ENCODE data around the gene HDGFL2. TPM values are rescaled to one million over a fixed set of nuclear protein-coding genes. Genes with fewer than 3 reads are reported as not detected.

The HDGFL2 gene
- polyA plus RNA-seq, 3 donors, result 7.0 to 13.2 (median 10.5) TPM

DNA sequence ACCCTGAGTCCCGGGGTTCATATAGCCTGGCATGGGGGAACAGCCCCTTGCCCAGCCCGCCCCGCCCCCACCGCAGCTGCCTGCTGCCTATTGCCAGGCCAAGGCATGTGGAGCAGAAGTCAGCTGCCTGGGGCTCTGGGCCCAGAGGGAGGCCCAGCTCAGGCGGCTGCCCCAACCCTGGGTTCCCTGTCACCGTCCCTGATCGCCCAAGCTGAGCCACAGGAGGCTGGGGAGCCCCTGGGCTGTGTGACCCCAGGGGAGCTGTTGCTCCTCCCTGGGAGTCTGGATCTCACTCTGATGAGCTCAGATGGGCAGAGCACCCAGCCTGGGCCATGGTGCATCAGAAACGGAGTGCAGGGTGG is 44.8 kb downstream of the HDGFL2 start:
- no peak overlapping the region for H3K9ac ChIP-seq (ENCODE audit: insufficient read depth, low read length, poor library complexity, severe bottlenecking)
- H3K4me3 Mint-ChIP-seq, result no peak overlapping the region
- H3K4me3 ChIP-seq (replicated peaks in 1 of 3; ENCODE audit: low read depth in 2 of 3, low read length in 3 of 3), result no peak overlapping the region
- peaks cover 0 to 2% (median 0%) of the 10 kb centered on the region in 7 donors for H3K9me3 Mint-ChIP-seq
- no peaks in the 10 kb centered on the region for H3K79me2 ChIP-seq (ENCODE audit: insufficient read depth, low read length)
- no peaks in the 10 kb centered on the region for H3K4me1 Mint-ChIP-seq
- H3K36me3 Mint-ChIP-seq, result no peaks in the 10 kb centered on the region
- 51% methylated on average over 8 of the region's 8 CpGs for WGBS (ENCODE audit: insufficient coverage)
- no peaks in the 10 kb centered on the region for H3K36me3 ChIP-seq (replicated peaks in 1 of 2; ENCODE audit: control insufficient read depth in 1 of 2, insufficient read depth in 2 of 2, low read length in 2 of 2)
- H3K27ac Mint-ChIP-seq, result no peak overlapping the region
- H2AFZ ChIP-seq (ENCODE audit: insufficient read depth, low read depth, low read length, poor library complexity, severe bottlenecking), result no peak overlapping the region
- H3K4me2 ChIP-seq (replicated peaks; ENCODE audit: extremely low read depth, low read length, poor library complexity, severe bottlenecking), result no peak overlapping the region
- H3K27me3 Mint-ChIP-seq (ENCODE audit: low read depth in 3 of 3), result peaks cover 0 to 13% (median 8%) of the 10 kb centered on the region in 3 donors
- TF ChIP-seq, protein P1, sequence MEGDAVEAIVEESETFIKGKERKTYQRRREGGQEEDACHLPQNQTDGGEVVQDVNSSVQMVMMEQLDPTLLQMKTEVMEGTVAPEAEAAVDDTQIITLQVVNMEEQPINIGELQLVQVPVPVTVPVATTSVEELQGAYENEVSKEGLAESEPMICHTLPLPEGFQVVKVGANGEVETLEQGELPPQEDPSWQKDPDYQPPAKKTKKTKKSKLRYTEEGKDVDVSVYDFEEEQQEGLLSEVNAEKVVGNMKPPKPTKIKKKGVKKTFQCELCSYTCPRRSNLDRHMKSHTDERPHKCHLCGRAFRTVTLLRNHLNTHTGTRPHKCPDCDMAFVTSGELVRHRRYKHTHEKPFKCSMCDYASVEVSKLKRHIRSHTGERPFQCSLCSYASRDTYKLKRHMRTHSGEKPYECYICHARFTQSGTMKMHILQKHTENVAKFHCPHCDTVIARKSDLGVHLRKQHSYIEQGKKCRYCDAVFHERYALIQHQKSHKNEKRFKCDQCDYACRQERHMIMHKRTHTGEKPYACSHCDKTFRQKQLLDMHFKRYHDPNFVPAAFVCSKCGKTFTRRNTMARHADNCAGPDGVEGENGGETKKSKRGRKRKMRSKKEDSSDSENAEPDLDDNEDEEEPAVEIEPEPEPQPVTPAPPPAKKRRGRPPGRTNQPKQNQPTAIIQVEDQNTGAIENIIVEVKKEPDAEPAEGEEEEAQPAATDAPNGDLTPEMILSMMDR (IDR thresholded peaks at IDR 0.05), result no peak
- no peaks in the 10 kb centered on the region for H3K9me3 ChIP-seq (replicated peaks in 1 of 2; ENCODE audit: control insufficient read depth in 1 of 2, insufficient read depth in 1 of 2, low read length in 2 of 2)
- intact Hi-C loops (cut with micrococcal nuclease), result no loop called here
- H3K27me3 ChIP-seq (ENCODE audit: control insufficient read depth in 2 of 2, insufficient read depth in 2 of 2, low read length in 2 of 2), result no peaks in the 10 kb centered on the region
- no peak for DNase-seq
- no peaks in the 10 kb centered on the region for H4K20me1 ChIP-seq (ENCODE audit: insufficient read depth, low read length)
- no peak overlapping the region for H3K27ac ChIP-seq (ENCODE audit: low read depth in 1 of 2, low read length in 2 of 2)
- no peaks in the 10 kb centered on the region for H3K4me1 ChIP-seq (ENCODE audit: control insufficient read depth in 1 of 2, insufficient read depth in 2 of 2, low read length in 2 of 2)

DNA sequence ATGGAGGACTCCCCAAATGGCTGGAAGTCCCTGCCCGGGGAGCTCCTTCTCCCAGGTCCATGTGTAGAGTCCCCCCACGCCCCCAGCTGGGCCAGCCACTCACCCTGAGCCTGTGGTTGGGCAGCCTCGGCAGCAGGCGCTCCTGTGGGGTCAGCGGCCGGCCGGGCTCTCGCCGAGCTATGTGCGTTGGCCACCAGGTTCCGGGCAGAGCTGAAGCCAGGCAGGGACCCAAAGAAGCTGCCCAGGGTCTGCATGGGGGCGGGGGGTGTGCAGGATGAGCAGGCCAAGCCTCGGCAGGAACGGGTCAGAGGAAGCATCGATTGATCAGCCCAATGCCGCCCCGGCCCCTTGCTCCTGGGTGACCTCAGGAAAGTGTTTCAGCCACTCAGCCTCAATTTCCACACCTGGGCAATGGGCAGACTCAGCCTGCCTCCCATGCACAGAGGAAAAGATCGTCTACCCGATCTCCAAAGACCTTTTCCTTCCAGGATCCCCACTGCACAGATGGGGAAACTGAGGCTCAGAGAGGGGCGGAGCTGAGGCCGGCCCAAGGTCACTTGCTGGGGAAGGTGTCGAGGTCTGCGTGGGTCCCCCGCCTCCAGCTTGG is 45.5 kb downstream of the HDGFL2 start:
- H3K27me3 ChIP-seq (ENCODE audit: control insufficient read depth in 2 of 2, insufficient read depth in 2 of 2, low read length in 2 of 2), result no peaks in the 10 kb centered on the region
- H3K4me1 ChIP-seq (ENCODE audit: control insufficient read depth in 1 of 2, insufficient read depth in 2 of 2, low read length in 2 of 2), result no peaks in the 10 kb centered on the region
- peaks cover 0 to 13% (median 8%) of the 10 kb centered on the region in 3 donors for H3K27me3 Mint-ChIP-seq (ENCODE audit: low read depth in 3 of 3)
- H3K4me1 Mint-ChIP-seq, result no peaks in the 10 kb centered on the region
- no peak overlapping the region for H3K4me3 Mint-ChIP-seq
- no peak overlapping the region for H3K27ac ChIP-seq (ENCODE audit: low read depth in 1 of 2, low read length in 2 of 2)
- H3K36me3 ChIP-seq (replicated peaks in 1 of 2; ENCODE audit: control insufficient read depth in 1 of 2, insufficient read depth in 2 of 2, low read length in 2 of 2), result no peaks in the 10 kb centered on the region
- no peak overlapping the region for H3K4me2 ChIP-seq (replicated peaks; ENCODE audit: extremely low read depth, low read length, poor library complexity, severe bottlenecking)
- no peak overlapping the region for H3K27ac Mint-ChIP-seq
- no peaks in the 10 kb centered on the region for H4K20me1 ChIP-seq (ENCODE audit: insufficient read depth, low read length)
- DNase-seq, result no peak
- H3K4me3 ChIP-seq (replicated peaks in 1 of 3; ENCODE audit: low read depth in 2 of 3, low read length in 3 of 3), result no peak overlapping the region
- H3K9me3 ChIP-seq (replicated peaks in 1 of 2; ENCODE audit: control insufficient read depth in 1 of 2, insufficient read depth in 1 of 2, low read length in 2 of 2), result no peaks in the 10 kb centered on the region
- H3K36me3 Mint-ChIP-seq, result no peaks in the 10 kb centered on the region
- H2AFZ ChIP-seq (ENCODE audit: insufficient read depth, low read depth, low read length, poor library complexity, severe bottlenecking), result no peak overlapping the region
- no peaks in the 10 kb centered on the region for H3K79me2 ChIP-seq (ENCODE audit: insufficient read depth, low read length)
- WGBS (ENCODE audit: insufficient coverage), result 83% methylated on average over 16 of the region's 24 CpGs
- intact Hi-C loops (cut with micrococcal nuclease), result no loop called here
- TF ChIP-seq, protein P1 (IDR thresholded peaks at IDR 0.05), result no peak
- H3K9me3 Mint-ChIP-seq, result peaks cover 0 to 2% (median 0%) of the 10 kb centered on the region in 7 donors
- no peak overlapping the region for H3K9ac ChIP-seq (ENCODE audit: insufficient read depth, low read length, poor library complexity, severe bottlenecking)

Measured in CD14-positive monocyte (primary cell).